Prostate gland (tissue), 2 donors: ENCODE results near the gene TEAD2.

ENCODE experiments used
- CTCF ChIP-seq, 4 experiments: fragments of 200-600 bp in 2 of 4; fragments of 450-650 bp in 2 of 4; sonication (generic) in 2 of 4; IDR thresholded peaks; 1 replicate in 3 of 4; 2 replicates in 1 of 4; pipeline ENCODE4 v1.5.1; 2016 to 2019; ENCODE audit warnings: antibody characterized with exemption in 4 of 4, mild to moderate bottlenecking in 2 of 4, moderate library complexity in 2 of 4
- POLR2AphosphoS5 ChIP-seq: sonication (generic); formaldehyde crosslinking; IDR thresholded peaks from one replicate; pipeline ENCODE4 v1.6.1; 2017; ENCODE audit warnings: antibody characterized with exemption

GRCh38 chr19:49403404-49404187 is 41.4 kb upstream of the TEAD2 start:
- no peak for TF ChIP-seq CTCF (IDR thresholded peaks at IDR 0.05)
- TF ChIP-seq POLR2AphosphoS5: no peak
